OCI-LY7 (cell line): ENCODE data around the gene AKR1C4.

Experiments used
- CTCF ChIP-seq: fragments of 200-600 bp; sonication (generic); conservative IDR thresholded peaks from 2 replicates; pipeline ENCODE4 v1.5.1; 2014; ENCODE audit warnings: mild to moderate bottlenecking, antibody characterized with exemption, low read length, moderate library complexity, mixed read lengths
- EZH2phosphoT487 ChIP-seq: fragments of 200-600 bp; sonication (generic); IDR thresholded peaks from 2 replicates; pipeline ENCODE4 v1.6.1; 2018; ENCODE audit warnings: low read depth, borderline replicate concordance, mild to moderate bottlenecking, mixed run types, antibody characterized with exemption, low read length, moderate library complexity, mixed read lengths

GRCh38 chr10:5194431-5194830 lies 2.2 kb upstream of the AKR1C4 start:
- TF ChIP-seq CTCF (no peak), EZH2phosphoT487 (no peak)
